ENCODE measurements around the gene RRP15.

DNA sequence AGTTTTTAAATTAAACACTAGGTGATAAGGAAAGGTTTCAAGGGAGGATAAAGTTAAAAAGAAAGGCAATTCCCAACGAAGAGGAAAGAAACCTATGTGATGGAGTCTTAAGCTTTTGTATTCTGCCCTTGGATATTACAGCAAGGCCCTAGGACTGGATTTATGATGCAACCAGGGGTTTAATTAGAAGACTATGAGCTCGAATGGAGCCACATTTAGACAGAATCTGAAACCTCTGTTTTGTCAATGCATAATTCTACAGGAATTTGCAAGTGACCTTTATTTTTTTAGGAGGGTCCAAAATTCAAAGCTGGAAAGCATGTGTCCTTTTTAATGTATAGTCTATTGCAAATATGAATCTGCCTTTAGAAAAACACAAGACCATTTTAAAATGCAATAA, 98.0 kb downstream of the RRP15 start:
- TF ChIP-seq EZH2 (IDR thresholded peaks at IDR 0.05; ENCODE audit: insufficient read depth, poor library complexity, severe bottlenecking) (no peak), EZH2phosphoT487 (IDR thresholded peaks at IDR 0.05; ENCODE audit: insufficient read depth, low read depth) (no peak)

Measured in GM23248 (cell line).